Measurements from ENCODE around the gene SIX3.

The SIX3 gene

GRCh38 chr2:44934038-44934982 lies 7.2 kb upstream of the SIX3 start:
- TF ChIP-seq CTCF (IDR thresholded peaks at IDR 0.05; ENCODE audit: low read depth, low read length, missing control alignments) = no peak
- no peak overlapping the region for H3K4me3 ChIP-seq (ENCODE audit: low read depth, low read length)
- in situ Hi-C loops (cut with HindIII; ENCODE audit: low sequenced_read_pairs) = no loop called here
- DNase-seq (ENCODE audit: low read depth) = no peak

- no peak for TF ChIP-seq CTCF (IDR thresholded peaks at IDR 0.05; ENCODE audit: low read depth, low read length, missing control alignments)
- DNase-seq (ENCODE audit: low read depth) = no peak
- in situ Hi-C loops (cut with HindIII; ENCODE audit: low sequenced_read_pairs) = no loop called here
- H3K4me3 ChIP-seq (ENCODE audit: low read depth, low read length) = no peak overlapping the region
Measured at GRCh38 chr2:44934983-44935728, 6.3 kb upstream of the SIX3 start.

GRCh38 chr2:44935729-44936098 lies 5.8 kb upstream of the SIX3 start:
- no peak for TF ChIP-seq CTCF (IDR thresholded peaks at IDR 0.05; ENCODE audit: low read depth, low read length, missing control alignments)
- H3K4me3 ChIP-seq (ENCODE audit: low read depth, low read length) = no peak overlapping the region
- in situ Hi-C loops (cut with HindIII; ENCODE audit: low sequenced_read_pairs) = no loop called here
- DNase-seq (ENCODE audit: low read depth) = no peak

- in situ Hi-C loops (cut with HindIII; ENCODE audit: low sequenced_read_pairs) = no loop called here
- no peak overlapping the region for H3K4me3 ChIP-seq (ENCODE audit: low read depth, low read length)
Measured at GRCh38 chr2:44936275-44936674, 5.2 kb upstream of the SIX3 start.

GRCh38 chr2:44936715-44937687 lies 4.5 kb upstream of the SIX3 start:
- in situ Hi-C loops (cut with HindIII; ENCODE audit: low sequenced_read_pairs) = no loop called here
- no peak for TF ChIP-seq CTCF (IDR thresholded peaks at IDR 0.05; ENCODE audit: low read depth, low read length, missing control alignments)
- no peak overlapping the region for H3K4me3 ChIP-seq (ENCODE audit: low read depth, low read length)
- DNase-seq (ENCODE audit: low read depth) = no peak

More at GRCh38 chr2:44936275-44936674, 5.2 kb upstream of the SIX3 start:
- TF ChIP-seq CTCF (IDR thresholded peaks at IDR 0.05; ENCODE audit: low read depth, low read length, missing control alignments) = no peak
- no peak for DNase-seq (ENCODE audit: low read depth)
